Cardiac muscle cell (in vitro differentiated cells and primary cell): ENCODE results near the gene RPL36A. TPM values are rescaled to one million over a fixed set of nuclear protein-coding genes. Genes with fewer than 3 reads are reported as not detected.

Experiments
- DNase-seq, 2 donors: peaks; one replicate each; pipeline versions ENCODE4 v3.0.0 to v3.0.0-alpha.2; 2010 to 2017; ENCODE audit warnings: low read depth in 1 of 2, low spot score in 1 of 2
- H3K27ac ChIP-seq: fragments of 200-600 bp; sonication (generic); 2 replicates; pipeline ENCODE4 v1.5.1; 2016
- H3K27me3 ChIP-seq: fragments of 200-600 bp; sonication (generic); 2 replicates; pipeline ENCODE4 v1.6.0; 2016; ENCODE audit warnings: control low read depth
- H3K36me3 ChIP-seq: fragments of 200-600 bp; sonication (generic); 2 replicates; pipeline ENCODE4 v1.5.1; 2016; ENCODE audit warnings: control low read depth
- H3K4me1 ChIP-seq: fragments of 200-600 bp; sonication (generic); 2 replicates; pipeline ENCODE4 v1.8.1; 2017; ENCODE audit warnings: low read depth, mild to moderate bottlenecking, mixed run types
- H3K4me3 ChIP-seq: fragments of 200-600 bp; sonication (generic); 2 replicates; pipeline ENCODE4 v1.5.1; 2016; ENCODE audit warnings: mild to moderate bottlenecking
- H3K9me3 ChIP-seq: fragments of 200-600 bp; sonication (generic); 2 replicates; pipeline ENCODE4 v1.5.1; 2017; ENCODE audit warnings: low read depth, mild to moderate bottlenecking, control low read depth
- polyA plus RNA-seq: library from polyadenylated mRNA; unstranded; fragments of >200 nt; fragmentation: Nextera tagmentation; extraction: Ambion mirVana; gene quantifications from 2 replicates; pipeline ENCODE4 v1.2.1, GENCODE V29; 2016
- total RNA-seq: library from RNA; depleted of rRNA; stranded (reverse); fragments of >200 nt; gene quantifications from 2 replicates; pipeline ENCODE4 v1.2.3, GENCODE V29; 2016
- TF ChIP-seq, protein P1 (sequence below): IDR thresholded peaks from 2 replicates; pipeline ENCODE4 v1.5.1; 2012; ENCODE audit warnings: low read depth, mild to moderate bottlenecking, low read length

Gene RPL36A
- total RNA-seq: 3,802 and 4,744 TPM in 2 replicates
- 293 and 403 TPM in 2 replicates for polyA plus RNA-seq

DNA sequence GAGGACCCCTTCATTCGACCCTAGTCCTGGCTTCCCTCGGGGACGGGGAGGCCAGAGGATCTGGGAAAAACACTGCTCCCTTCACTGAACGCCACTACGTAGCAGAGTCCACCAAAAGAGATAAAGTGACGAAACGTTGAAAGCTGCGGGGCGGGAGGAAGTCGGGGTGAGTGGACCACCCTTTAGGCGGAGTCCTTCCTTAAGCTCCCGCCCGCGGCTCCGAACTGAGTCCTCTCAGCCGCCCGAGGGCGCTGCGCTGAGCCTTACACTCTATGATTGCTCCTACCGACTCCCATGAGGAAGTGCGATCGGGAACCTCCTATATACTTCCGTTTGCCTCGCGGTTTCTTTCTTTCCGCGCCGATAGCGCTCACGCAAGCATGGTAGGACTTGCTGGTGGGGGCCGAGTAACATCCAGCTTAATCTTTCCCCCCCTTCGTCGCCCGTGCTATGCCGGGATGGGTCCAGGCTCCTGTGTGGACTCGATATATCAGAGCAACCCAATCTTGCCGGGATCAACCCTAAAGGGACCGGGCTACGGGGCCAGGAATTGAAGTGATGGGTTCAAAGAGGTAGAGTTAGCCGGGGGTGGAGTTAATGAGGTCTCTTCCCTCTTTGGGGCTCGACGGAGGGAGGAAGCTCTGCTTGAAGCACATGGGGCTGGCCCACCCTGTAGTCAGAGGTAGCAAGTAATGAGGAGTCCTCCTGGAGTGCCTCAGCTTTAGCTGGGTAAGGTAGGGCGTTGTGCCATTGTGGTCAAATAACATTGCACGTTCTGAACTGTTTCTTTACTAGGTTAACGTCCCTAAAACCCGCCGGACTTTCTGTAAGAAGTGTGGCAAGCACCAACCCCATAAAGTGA is at the start of gene RPL36A:
Gene RPL36A, plus strand, starts transcription at position 348 of the 862 bp plus-strand sequence. Its CDS starts 33 bp downstream, at position 381.
- no peaks in the 10 kb centered on the region for H3K27me3 ChIP-seq
- peak; percentile 92 to 93 for DNase-seq
- no peaks in the 10 kb centered on the region for H3K4me1 ChIP-seq

DNA sequence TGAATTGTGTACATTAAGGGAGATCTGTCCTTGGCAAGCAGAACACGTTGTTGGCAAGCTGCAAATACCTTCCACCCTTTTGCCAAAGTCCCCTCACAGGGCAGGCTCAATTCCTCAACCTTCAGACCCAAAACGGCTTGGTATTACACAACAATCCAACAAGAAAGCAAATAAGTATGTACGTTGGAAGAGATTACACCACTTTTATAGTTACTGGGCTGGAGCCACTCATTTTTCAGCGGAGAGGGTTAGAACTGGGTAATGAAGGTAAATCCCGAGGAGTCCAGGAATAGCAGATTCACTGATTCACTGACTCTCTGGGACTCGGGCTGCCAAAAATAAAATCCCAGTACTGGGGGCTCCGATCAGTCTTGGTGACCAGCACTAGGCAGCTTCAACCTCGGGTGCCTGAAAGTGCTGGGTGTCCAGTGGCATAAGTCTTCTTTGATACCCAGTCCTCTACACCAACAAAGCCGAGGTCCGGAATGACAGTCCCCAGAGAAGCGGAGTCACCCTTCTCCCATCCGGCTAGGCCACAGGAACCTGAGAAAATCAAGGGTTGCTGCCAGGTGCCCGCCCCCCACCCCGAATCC is 42.9 kb upstream of the RPL36A start:
- Histone ChIP-seq H3K27ac (peak overlapping the region; percentile 64), H3K27me3 (no peaks in the 10 kb centered on the region), H3K36me3 (no peaks in the 10 kb centered on the region), H3K4me3 (peak overlapping the region; percentile 44), H3K4me1 (no peaks in the 10 kb centered on the region), H3K9me3 (no peaks in the 10 kb centered on the region)
- DNase-seq: peak in 1 of 2 donors; percentile 39
- TF ChIP-seq, protein P1, sequence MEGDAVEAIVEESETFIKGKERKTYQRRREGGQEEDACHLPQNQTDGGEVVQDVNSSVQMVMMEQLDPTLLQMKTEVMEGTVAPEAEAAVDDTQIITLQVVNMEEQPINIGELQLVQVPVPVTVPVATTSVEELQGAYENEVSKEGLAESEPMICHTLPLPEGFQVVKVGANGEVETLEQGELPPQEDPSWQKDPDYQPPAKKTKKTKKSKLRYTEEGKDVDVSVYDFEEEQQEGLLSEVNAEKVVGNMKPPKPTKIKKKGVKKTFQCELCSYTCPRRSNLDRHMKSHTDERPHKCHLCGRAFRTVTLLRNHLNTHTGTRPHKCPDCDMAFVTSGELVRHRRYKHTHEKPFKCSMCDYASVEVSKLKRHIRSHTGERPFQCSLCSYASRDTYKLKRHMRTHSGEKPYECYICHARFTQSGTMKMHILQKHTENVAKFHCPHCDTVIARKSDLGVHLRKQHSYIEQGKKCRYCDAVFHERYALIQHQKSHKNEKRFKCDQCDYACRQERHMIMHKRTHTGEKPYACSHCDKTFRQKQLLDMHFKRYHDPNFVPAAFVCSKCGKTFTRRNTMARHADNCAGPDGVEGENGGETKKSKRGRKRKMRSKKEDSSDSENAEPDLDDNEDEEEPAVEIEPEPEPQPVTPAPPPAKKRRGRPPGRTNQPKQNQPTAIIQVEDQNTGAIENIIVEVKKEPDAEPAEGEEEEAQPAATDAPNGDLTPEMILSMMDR: no peak

More for the DNA sequence above, at the start of gene RPL36A:
- H3K9me3 ChIP-seq: no peaks in the 10 kb centered on the region
- H3K36me3 ChIP-seq: peaks cover 6% of the 10 kb centered on the region
- peak within 1 kb of the TSS; percentile 78 for H3K4me3 ChIP-seq
- TF ChIP-seq, protein P1: peak; percentile 79
- H3K27ac ChIP-seq: peak within 1 kb of the TSS; percentile 70

DNA sequence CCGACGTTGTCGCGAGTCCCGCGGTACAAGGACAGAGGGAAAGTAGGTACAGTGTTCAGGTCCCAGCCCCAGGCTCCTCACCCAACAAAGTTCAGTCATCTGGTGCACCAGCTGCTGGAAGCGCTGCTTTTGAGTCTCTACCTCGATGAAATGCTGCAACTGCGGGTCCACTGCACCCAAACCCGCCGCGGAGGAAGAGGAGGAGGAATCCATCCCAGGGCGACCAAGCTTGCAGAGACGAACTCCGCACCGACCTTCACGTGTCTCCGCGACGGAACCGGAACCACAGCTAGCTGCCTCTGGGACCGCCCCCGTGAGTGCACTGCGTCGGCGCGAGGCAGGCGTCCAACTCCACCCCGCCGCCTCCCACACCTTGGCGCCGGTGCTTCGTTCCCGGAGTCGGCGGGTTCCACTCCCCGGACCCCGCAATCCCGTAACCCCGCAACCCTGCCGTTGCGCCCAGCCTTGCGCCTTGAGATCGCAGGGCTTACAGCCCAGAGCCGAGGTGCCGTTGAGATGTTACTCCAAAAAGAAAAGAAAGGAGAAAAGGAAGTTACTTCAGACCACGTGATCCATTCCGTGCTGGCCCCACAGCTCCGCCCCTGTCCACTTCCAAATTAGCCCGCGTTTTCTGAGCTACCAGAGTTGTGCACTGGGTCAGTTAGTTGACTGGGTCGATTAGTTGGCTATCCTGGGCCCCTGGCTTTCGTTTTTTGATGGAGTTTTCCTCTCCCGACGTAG is 42.2 kb upstream of the RPL36A start, which contains the start of gene TIMM8A:
Gene TIMM8A, minus strand, starts transcription at position 291 of the 741 bp plus-strand sequence. Its CDS starts 78 bp downstream, at position 213.
- H3K9me3 ChIP-seq: no peaks in the 10 kb centered on the region
- TF ChIP-seq, protein P1: no peak
- peak; percentile 75 to 76 for DNase-seq
- H3K36me3 ChIP-seq: no peaks in the 10 kb centered on the region
- H3K27me3 ChIP-seq: no peaks in the 10 kb centered on the region
- peak within 1 kb of the TSS; percentile 44 for H3K4me3 ChIP-seq
- no peaks in the 10 kb centered on the region for H3K4me1 ChIP-seq
- H3K27ac ChIP-seq: peak within 1 kb of the TSS; percentile 64

DNA sequence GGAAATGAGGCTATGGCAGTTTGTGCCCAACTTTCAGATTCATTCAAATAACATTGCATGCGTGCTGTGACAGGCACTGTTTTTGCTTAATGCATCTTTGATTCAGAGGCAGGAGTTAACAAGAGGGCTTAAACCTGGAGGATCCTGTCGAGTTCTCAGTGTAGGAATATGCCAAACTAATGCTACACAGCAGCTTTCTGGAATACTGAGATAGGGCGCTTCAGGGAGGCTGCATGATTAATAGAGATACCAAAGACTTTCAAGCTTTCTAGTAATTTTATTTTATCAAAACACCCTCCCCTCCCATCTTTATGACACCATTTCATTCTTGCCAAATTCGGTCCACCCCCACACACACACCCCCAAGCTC is 41.6 kb upstream of the RPL36A start:
- no peaks in the 10 kb centered on the region for H3K36me3 ChIP-seq
- H3K9me3 ChIP-seq: no peaks in the 10 kb centered on the region
- H3K4me1 ChIP-seq: no peaks in the 10 kb centered on the region
- peak overlapping the region; percentile 44 for H3K4me3 ChIP-seq
- TF ChIP-seq, protein P1: no peak
- no peak for DNase-seq
- H3K27me3 ChIP-seq: no peaks in the 10 kb centered on the region
- H3K27ac ChIP-seq: peak overlapping the region; percentile 35

DNA sequence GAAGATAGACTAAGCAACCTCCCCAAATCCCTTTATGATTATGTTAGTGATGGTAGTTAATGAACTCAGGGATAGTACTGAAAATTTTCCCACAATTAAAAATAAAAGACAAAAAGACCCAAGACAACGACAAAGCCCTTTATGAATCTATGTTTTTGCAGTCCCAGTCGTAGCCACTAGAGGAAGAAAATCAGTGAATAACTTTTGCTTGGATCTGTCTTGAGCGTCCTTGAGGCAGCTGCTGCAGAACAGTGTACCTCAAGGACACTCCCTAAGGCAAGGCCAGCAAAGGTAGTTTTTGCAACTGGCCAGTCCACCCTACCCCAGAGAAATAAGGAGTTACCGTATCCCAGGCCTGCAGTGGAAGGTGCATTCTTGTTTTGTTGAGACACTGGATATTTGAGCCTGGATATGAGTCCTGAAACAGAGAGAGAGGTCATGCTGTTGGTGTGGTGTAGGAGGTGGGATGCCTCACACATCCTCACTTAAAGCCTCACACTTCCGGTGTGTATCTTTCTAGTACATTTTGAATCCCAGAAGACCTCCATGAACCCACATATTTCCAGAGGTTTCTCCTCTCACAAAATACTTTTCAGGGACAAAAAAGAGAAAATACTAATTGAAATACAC is 33.5 kb upstream of the RPL36A start:
- no peak overlapping the region for H3K4me3 ChIP-seq
- H3K27me3 ChIP-seq: no peaks in the 10 kb centered on the region
- H3K27ac ChIP-seq: no peak overlapping the region
- no peaks in the 10 kb centered on the region for H3K4me1 ChIP-seq
- peak in 1 of 2 donors; percentile 17 for DNase-seq
- H3K9me3 ChIP-seq: no peaks in the 10 kb centered on the region
- TF ChIP-seq, protein P1: peak; percentile 41
- H3K36me3 ChIP-seq: no peaks in the 10 kb centered on the region
